Measurements from ENCODE around the gene DNAH9.

- TF ChIP-seq, protein P1, sequence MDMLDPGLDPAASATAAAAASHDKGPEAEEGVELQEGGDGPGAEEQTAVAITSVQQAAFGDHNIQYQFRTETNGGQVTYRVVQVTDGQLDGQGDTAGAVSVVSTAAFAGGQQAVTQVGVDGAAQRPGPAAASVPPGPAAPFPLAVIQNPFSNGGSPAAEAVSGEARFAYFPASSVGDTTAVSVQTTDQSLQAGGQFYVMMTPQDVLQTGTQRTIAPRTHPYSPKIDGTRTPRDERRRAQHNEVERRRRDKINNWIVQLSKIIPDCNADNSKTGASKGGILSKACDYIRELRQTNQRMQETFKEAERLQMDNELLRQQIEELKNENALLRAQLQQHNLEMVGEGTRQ (IDR thresholded peaks at IDR 0.05), result no peak
- TF ChIP-seq CTCF (IDR thresholded peaks at IDR 0.05) (no peak), POLR2A (IDR thresholded peaks at IDR 0.05; ENCODE audit: low read length) (no peak), SREBF2 (IDR thresholded peaks at IDR 0.05) (no peak), JUN (IDR thresholded peaks at IDR 0.05) (no peak), RNF2 (IDR thresholded peaks at IDR 0.05; ENCODE audit: borderline replicate concordance, low read depth) (no peak), PHF8 (IDR thresholded peaks at IDR 0.05; ENCODE audit: borderline replicate concordance, low read depth) (no peak), E2F6 (IDR thresholded peaks at IDR 0.05; ENCODE audit: borderline replicate concordance, low read depth) (no peak)
Measured at GRCh38 chr17:11901931-11902330, 303.7 kb downstream of the DNAH9 start.
